GM12892 (cell line): Measurements from ENCODE around the gene IRS1.

Experiments
- DNase-seq: peaks from one replicate; pipeline ENCODE4 v3.0.0; 2011; ENCODE audit not compliant: insufficient read length
- FAIRE-seq: peaks from 2 replicates; lab custom pipeline; 2011; peaks lifted over from hg19 to GRCh38; lab: Jason Lieb, UNC
- POLR2A ChIP-seq: IDR thresholded peaks from 2 replicates; pipeline ENCODE4 v1.6.1; 2011; ENCODE audit warnings: low read depth, low read length, control low read depth
- POLR2AphosphoS5 ChIP-seq: IDR thresholded peaks from 2 replicates; pipeline ENCODE4 v1.6.1; 2011; ENCODE audit warnings: low read depth, low read length, control low read depth
- TAF1 ChIP-seq: IDR thresholded peaks from 2 replicates; pipeline ENCODE4 v1.6.1; 2011; ENCODE audit warnings: low read depth, mild to moderate bottlenecking, control low read depth, low read length, borderline replicate concordance

The IRS1 gene

DNA sequence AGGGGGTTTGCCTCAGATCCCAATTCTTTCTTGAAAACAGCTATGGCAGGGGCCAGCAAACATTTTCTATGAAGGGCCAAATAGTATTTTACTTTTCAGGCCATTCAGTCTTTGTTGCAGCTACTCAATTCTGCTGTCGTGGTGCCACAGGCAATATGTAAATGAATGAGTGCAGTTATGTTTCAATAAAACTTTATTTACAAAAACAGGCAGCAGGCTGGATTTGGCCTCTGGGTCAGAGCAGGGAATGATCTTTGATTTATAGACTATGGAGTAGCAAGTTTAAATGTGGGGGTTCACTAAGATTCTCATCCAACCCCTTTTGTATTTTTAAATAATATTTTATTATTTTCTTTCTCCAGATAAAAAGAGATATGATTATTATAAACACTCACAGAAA lies 72.4 kb downstream of the IRS1 start:
- TF ChIP-seq POLR2A (no peak), TAF1 (no peak), POLR2AphosphoS5 (no peak)
- FAIRE-seq (no peak), DNase-seq (no peak)

DNA sequence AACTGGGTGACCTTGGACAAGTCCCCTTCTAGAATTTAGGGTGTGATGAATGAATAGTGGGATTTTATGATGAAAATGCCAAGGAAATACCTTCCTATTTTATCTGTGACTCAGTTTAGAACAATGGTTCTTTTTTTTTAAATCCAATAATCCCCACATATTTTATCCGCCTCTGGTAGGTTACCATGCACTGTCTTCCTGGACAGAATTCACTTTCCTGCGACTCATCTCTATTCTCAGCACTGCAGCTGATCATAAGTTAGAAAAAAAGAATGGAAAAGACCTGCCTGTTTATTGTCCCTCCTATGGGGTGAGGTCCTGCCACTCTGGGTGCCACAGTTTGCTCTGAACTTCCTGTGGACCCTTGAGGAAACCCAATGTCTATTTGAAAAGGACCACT lies 73.1 kb downstream of the IRS1 start:
- DNase-seq (no peak), FAIRE-seq (no peak)
- TF ChIP-seq TAF1 (no peak), POLR2AphosphoS5 (no peak), POLR2A (no peak)

DNA sequence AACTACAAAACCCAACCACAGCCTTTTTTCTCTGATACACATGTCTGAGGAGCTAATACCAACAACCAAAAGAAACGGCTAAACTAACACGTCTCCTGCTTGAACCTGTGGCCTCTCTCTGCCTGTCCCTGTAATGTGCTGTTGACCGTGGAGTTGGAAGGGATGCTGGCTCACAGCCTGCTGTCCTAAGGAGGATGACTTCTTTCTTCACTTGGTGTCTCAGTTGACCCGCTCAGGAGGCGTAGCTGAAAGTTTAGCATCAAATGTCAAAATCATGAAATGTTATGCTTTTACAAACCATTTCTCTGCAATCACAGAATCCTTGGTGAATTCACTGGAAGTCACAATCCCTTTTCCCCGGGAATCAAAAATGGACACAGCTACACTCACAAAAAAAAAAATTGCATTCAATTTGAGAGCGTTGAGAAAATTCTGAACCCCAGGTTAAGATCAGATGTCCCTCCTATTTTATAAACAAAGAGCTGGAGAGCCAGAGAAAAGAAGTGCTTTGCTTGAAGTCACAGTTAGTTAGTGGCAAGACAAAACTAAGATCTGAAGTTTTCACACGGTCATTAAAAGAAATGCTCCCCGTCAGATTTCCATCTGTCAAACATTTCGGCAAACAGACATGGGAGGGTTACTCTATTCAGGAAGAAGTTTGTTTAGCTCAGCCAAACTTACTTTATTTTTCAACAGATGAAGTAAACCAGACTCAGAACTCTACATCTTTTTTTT lies 74.3 kb downstream of the IRS1 start:
- DNase-seq (no peak), FAIRE-seq (no peak)
- no peak for TF ChIP-seq POLR2A
- TF ChIP-seq TAF1, result no peak
- no peak for TF ChIP-seq POLR2AphosphoS5

DNA sequence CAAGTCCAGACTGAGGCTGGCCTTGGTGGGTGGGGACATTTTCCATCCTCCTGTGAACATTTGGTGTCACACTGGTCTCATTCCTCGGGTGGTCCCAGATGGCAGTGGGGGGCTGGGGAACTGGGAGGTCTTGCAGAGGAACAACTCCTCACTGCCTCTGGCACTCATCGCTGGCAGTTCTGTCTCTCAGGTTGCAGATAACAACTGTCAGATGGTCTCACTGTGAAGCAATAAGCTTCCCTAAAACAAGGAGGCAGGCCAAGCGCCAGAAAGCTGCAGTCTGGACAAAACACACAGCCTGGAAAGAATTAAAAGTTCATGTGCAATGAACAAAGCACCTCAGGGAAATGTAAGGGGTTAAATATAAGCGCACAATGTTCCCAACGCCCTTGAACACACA lies 78.1 kb downstream of the IRS1 start:
- FAIRE-seq, result no peak
- TF ChIP-seq POLR2AphosphoS5, result no peak
- no peak for TF ChIP-seq TAF1
- no peak for TF ChIP-seq POLR2A
- no peak for DNase-seq

DNA sequence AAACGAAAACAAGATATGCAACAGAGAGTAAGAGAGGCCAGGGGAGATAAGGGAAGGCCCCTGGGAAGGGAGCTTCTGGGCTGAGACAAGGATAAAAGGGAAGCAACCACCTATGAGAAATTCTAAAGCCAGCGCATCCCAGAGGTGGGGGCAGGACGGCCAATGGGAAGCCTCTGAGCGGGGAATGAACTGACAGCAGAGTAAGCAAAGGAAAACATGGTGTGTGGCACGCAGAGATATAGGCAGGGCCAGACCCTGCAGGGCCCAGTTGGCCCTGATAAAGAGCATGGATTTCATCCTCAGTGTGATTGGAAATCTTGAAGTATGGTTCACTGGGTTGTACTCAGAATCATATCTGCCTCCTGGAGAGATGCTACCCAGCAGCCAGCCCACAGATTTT lies 78.7 kb downstream of the IRS1 start:
- TF ChIP-seq TAF1, result no peak
- no peak for TF ChIP-seq POLR2A
- no peak for TF ChIP-seq POLR2AphosphoS5
- FAIRE-seq (no peak), DNase-seq (no peak)

DNA sequence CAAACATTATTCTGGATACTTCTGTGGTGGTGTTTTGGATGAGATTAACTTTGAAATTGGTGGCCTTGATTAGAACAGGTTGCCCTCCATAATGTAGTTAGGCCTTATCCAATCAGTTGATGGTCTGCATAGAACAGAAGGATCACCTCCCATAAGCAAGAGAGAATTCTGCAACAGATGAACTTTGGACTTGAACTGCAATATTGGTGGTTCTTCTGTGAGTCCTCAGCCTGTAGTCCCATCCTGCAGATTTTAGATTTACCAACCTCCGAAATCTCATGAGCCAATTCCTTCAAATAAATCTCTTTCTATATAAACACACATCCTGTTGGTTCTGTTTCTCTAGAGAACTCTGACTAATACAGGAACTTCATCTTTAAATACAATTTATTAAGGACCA lies 81.9 kb downstream of the IRS1 start:
- TF ChIP-seq POLR2A (no peak), POLR2AphosphoS5 (no peak), TAF1 (no peak)
- DNase-seq, result no peak
- peak; percentile 50 for FAIRE-seq

DNA sequence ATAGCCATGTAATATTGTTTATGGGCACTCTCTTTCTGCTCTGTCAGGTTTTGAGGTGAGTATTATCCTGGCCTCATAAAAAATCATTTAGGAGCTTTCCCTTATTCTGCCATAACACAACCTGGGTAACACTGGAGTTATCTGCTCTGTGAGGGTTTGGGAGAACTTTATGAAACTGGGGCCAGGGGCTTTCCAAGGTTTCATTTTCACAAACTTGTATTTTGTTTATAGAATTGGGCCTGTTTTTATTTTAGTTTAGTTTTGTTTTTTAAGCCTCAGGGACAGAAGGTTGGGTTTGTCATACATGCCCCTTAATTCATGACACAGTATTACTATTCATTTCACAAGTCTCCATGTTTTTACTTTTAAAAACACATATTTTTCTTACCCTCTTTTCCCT lies 83.5 kb downstream of the IRS1 start:
- FAIRE-seq, result no peak
- no peak for DNase-seq
- TF ChIP-seq TAF1 (no peak), POLR2A (no peak)

DNA sequence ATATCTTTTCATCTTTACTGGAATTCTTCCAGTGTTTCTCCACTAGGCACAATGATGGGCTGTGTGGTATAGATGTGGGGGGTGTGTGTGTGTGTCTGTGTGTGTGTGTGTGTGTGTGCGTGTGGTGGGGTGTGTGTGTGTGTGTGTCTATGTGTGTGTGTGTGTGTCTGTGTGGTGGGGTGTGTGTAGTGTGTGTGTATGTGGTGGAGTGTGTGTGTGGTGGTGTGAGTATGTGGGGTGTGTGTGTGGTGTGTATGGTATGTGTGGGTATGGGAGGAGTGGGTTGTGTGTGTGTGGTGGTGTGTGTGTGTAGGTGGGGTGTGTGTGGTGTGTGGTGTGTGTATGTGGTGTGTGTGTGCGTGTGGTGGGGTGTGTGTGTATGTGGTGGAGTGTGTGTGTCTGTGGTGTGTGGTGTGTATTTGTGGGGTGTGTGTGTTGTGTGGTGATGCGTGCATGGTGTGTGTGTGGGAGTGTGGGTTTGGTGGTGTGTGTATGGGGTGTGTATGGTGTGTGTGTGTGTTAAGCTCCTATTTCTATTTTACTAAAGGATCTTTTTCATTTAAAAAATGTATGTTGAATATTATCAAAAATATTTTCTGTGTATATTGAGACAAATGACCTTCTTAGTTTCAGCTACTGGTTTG lies 84.2 kb downstream of the IRS1 start:
- DNase-seq (no peak), FAIRE-seq (peak; percentile 85)
- no peak for TF ChIP-seq TAF1
- no peak for TF ChIP-seq POLR2AphosphoS5
- no peak for TF ChIP-seq POLR2A

DNA sequence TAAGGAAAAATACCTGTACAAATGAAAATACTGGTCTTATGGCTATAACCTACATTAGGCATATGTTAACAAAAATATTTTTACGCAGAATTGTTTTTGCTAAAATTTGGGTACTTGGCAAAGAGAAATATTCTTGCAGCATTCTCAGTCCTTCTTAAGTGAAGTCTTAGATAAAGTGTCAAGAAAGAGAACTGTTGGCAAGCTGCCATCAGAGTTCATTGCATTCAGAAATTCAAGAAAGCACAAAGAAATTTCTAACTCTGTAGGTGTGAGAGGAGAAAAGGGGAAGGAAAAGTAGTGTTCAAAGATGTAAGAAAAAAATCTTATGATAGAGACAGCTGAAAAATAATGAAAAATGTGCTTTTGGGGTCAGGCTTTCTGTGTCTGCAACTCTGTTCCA lies 86.7 kb downstream of the IRS1 start:
- FAIRE-seq (no peak), DNase-seq (no peak)
- TF ChIP-seq TAF1 (no peak), POLR2AphosphoS5 (no peak), POLR2A (no peak)

DNA sequence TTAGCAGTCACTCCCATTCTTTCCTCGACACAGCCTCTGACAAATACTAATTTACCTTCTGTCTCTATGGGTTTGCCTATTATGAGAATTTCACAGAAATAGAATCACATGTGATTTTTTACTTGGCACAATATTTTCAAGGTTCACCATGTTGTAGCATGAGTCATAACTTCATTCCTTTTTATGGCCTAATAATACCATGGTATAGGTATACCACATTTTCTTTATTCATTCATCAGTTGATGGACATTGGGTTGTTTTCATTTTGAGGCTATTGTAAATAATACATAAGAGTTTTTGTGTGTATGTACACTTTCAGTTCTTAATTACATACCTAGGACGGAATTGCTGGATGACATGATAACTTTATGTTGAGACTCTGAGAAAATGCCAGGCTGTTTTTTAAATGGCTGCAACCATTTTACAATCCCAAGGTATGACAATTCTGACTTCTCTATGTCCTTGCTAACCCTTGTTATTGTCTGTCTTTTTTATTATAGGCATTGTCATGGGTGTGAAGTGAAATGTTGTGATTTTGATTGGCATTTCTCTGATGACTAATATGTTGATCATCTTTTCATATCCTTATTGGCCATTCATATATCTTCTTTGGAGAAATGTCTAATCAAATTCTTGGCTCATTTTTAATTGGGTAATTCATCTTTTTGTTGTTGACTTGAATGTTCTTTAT lies 87.9 kb downstream of the IRS1 start:
- DNase-seq, result no peak
- no peak for FAIRE-seq

DNA sequence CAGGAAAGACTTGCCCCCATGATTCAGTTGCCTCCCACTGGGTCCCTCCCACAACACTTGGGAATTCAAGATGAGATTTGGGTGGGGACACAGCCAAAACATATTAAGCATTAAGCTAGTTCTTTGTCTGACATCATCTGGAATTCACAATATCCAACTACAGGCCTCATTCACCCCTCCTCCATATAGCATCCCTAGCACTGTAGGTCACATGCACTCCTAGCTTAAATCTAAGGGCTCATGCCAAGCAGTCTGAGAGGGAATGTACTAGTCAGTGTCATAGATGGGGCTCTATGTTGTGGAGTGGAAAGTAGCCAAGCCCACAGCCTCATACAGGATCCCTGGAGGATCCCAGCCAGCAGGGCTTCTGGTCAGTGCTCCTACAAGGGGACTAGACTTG lies 92.1 kb downstream of the IRS1 start:
- TF ChIP-seq TAF1, result no peak
- TF ChIP-seq POLR2A, result no peak
- no peak for TF ChIP-seq POLR2AphosphoS5
- no peak for DNase-seq
- no peak for FAIRE-seq

More for the DNA sequence above, 87.9 kb downstream of the IRS1 start:
- TF ChIP-seq POLR2A, result no peak
- no peak for TF ChIP-seq POLR2AphosphoS5

DNA sequence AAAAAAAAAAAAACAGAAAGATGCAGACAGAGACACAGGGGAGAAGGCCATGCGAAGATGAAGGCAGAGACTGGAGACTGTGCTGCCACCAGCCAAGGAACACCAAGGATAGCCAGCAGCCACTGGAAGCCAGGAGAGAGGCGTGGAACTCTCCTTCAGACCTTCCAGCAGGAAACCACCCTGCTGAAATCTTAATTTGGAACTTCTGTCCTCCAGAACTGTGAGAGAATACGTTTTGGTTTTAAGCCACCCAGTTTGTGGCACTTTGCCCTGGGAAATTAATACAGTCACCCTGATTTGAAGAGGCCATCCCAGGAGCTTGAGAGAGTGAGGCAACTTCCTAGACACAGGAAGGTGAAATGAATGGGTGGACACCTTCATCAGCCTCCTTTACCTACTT lies 93.7 kb downstream of the IRS1 start:
- no peak for TF ChIP-seq POLR2A
- no peak for TF ChIP-seq POLR2AphosphoS5
- TF ChIP-seq TAF1, result no peak
- DNase-seq, result no peak
- no peak for FAIRE-seq
